ENCODE data around the gene ICA1.
A peak's percentile ranks its signal among the peaks of the same experiment; 100 is the strongest.

ICA1 gene

GRCh38 chr7:8133188-8133848 lies 128.6 kb downstream of the ICA1 start:
- DNase-seq (ENCODE audit: low read depth in 3 of 3), result no peak

GRCh38 chr7:8131694-8132605 lies 130.0 kb downstream of the ICA1 start:
- no peak for DNase-seq (ENCODE audit: low read depth in 3 of 3)

- DNase-seq (ENCODE audit: low read depth in 3 of 3), result no peak
Measured at GRCh38 chr7:8130663-8131062, 131.3 kb downstream of the ICA1 start.

- DNase-seq (ENCODE audit: low read depth in 3 of 3), result no peak
Measured at GRCh38 chr7:8129318-8129659, 132.7 kb downstream of the ICA1 start.

GRCh38 chr7:8128449-8129317 lies 133.3 kb downstream of the ICA1 start:
- no peak for DNase-seq (ENCODE audit: low read depth in 3 of 3)

GRCh38 chr7:8126601-8127167 lies 135.3 kb downstream of the ICA1 start:
- no peak for DNase-seq (ENCODE audit: low read depth in 3 of 3)

GRCh38 chr7:8125680-8126444 lies 136.1 kb downstream of the ICA1 start:
- DNase-seq (ENCODE audit: low read depth in 3 of 3), result peak; percentile 48 to 54 (median 48)

GRCh38 chr7:8121243-8121642 lies 140.7 kb downstream of the ICA1 start:
- DNase-seq (ENCODE audit: low read depth in 3 of 3), result no peak

GRCh38 chr7:8120390-8121058 lies 141.4 kb downstream of the ICA1 start:
- no peak for DNase-seq (ENCODE audit: low read depth in 3 of 3)

GRCh38 chr7:8119262-8119661 lies 142.7 kb downstream of the ICA1 start:
- no peak for DNase-seq (ENCODE audit: low read depth in 3 of 3)

- no peak for DNase-seq (ENCODE audit: low read depth in 3 of 3)
Measured at GRCh38 chr7:8117195-8117594, 144.8 kb downstream of the ICA1 start.

- no peak for DNase-seq (ENCODE audit: low read depth in 3 of 3)
Measured at GRCh38 chr7:8115547-8116402, 146.2 kb downstream of the ICA1 start.

GRCh38 chr7:8114175-8114574 lies 147.8 kb downstream of the ICA1 start:
- DNase-seq (ENCODE audit: low read depth in 3 of 3), result no peak

GRCh38 chr7:8113184-8113583 lies 148.8 kb downstream of the ICA1 start:
- DNase-seq (ENCODE audit: low read depth in 3 of 3), result no peak

- DNase-seq (ENCODE audit: low read depth in 3 of 3), result no peak
Measured at GRCh38 chr7:8112685-8113084, 149.3 kb downstream of the ICA1 start.

GRCh38 chr7:8111282-8111960 lies 150.5 kb downstream of the ICA1 start:
- no peak for DNase-seq (ENCODE audit: low read depth in 3 of 3)

- DNase-seq (ENCODE audit: low read depth in 3 of 3), result no peak
Measured at GRCh38 chr7:8109196-8110022, 152.6 kb downstream of the ICA1 start.

GRCh38 chr7:8105449-8106095 lies 156.4 kb downstream of the ICA1 start:
- no peak for DNase-seq (ENCODE audit: low read depth in 3 of 3)

All from stimulated activated CD4-positive, alpha-beta T cell treated with anti-CD3 and anti-CD28 coated beads, TNF-alpha, amount 100 ng/mL, for 4 hours (primary cell).